MM.1S (cell line): Measurements from ENCODE around the gene NAALADL2.

Experiments
- DNase-seq: peaks from one replicate; pipeline ENCODE4 v3.0.0-alpha.2; 2015
- H2AFZ ChIP-seq: fragments of 300-600 bp; sonication (generic); 2 replicates; pipeline ENCODE4 v1.6.0; 2016; ENCODE audit warnings: antibody characterized with exemption, low read length
- H3F3A ChIP-seq: fragments of 300-600 bp; sonication (generic); 2 replicates; pipeline ENCODE4 v1.6.1; 2016; ENCODE audit warnings: mild to moderate bottlenecking, antibody characterized with exemption, low read length, moderate library complexity, mixed read lengths; ENCODE audit not compliant: insufficient read depth
- H3K27ac ChIP-seq: fragments of 300-600 bp; sonication (generic); 2 replicates; pipeline ENCODE4 v1.5.1; 2016; ENCODE audit warnings: mild to moderate bottlenecking, low read length
- H3K27me3 ChIP-seq: fragments of 300-600 bp; sonication (generic); replicated peaks from 2 replicates; pipeline ENCODE4 v1.6.0; 2016; ENCODE audit warnings: low read length; ENCODE audit not compliant: insufficient read depth
- H3K36me3 ChIP-seq: fragments of 300-600 bp; sonication (generic); replicated peaks from 2 replicates; pipeline ENCODE4 v1.6.1; 2016; ENCODE audit warnings: mild to moderate bottlenecking, low read length, mixed read lengths; ENCODE audit not compliant: insufficient read depth
- H3K4me1 ChIP-seq: fragments of 300-600 bp; sonication (generic); 2 replicates; pipeline ENCODE4 v1.6.1; 2016; ENCODE audit warnings: low read length, mixed read lengths
- H3K4me2 ChIP-seq: fragments of 300-600 bp; sonication (generic); 2 replicates; pipeline ENCODE4 v1.6.0; 2016; ENCODE audit warnings: low read depth, low read length
- H3K4me3 ChIP-seq: fragments of 300-600 bp; sonication (generic); 2 replicates; pipeline ENCODE4 v1.5.1; 2016; ENCODE audit warnings: low read length, mixed read lengths
- H3K79me2 ChIP-seq: fragments of 300-600 bp; sonication (generic); 2 replicates; pipeline ENCODE4 v1.6.1; 2016; ENCODE audit warnings: mixed run types, low read length, mixed read lengths
- H3K9ac ChIP-seq: fragments of 300-600 bp; sonication (generic); 2 replicates; pipeline ENCODE4 v1.6.1; 2016; ENCODE audit warnings: low read length, mixed read lengths
- H3K9me2 ChIP-seq: fragments of 300-600 bp; sonication (generic); replicated peaks from 2 replicates; pipeline ENCODE4 v1.6.1; 2016; ENCODE audit warnings: mild to moderate bottlenecking, low read length, mixed read lengths; ENCODE audit not compliant: insufficient read depth
- H3K9me3 ChIP-seq: fragments of 300-600 bp; sonication (generic); replicated peaks from 2 replicates; pipeline ENCODE4 v1.6.1; 2016; ENCODE audit warnings: mild to moderate bottlenecking, low read length, mixed read lengths; ENCODE audit not compliant: insufficient read depth
- H4K20me1 ChIP-seq: fragments of 300-600 bp; sonication (generic); 2 replicates; pipeline ENCODE4 v1.6.1; 2016; ENCODE audit warnings: mild to moderate bottlenecking, low read length, moderate library complexity, mixed read lengths; ENCODE audit not compliant: insufficient read depth
- EZH2 ChIP-seq: fragments of 300-600 bp; sonication (generic); optimal IDR thresholded peaks from 2 replicates; pipeline ENCODE3; 2017; ENCODE audit warnings: low read depth, mild to moderate bottlenecking, antibody characterized with exemption, low read length, mixed read lengths
- EZH2phosphoT487 ChIP-seq: fragments of 300-600 bp; sonication (generic); IDR thresholded peaks from 2 replicates; pipeline ENCODE4 v1.6.1; 2018; ENCODE audit warnings: antibody characterized with exemption, low read length
- TF ChIP-seq, protein P1 (sequence below): fragments of 300-600 bp; sonication (generic); IDR thresholded peaks from 2 replicates; pipeline ENCODE4 v1.5.1; 2016; ENCODE audit warnings: antibody characterized with exemption, low read length, mixed read lengths

Gene NAALADL2

DNA sequence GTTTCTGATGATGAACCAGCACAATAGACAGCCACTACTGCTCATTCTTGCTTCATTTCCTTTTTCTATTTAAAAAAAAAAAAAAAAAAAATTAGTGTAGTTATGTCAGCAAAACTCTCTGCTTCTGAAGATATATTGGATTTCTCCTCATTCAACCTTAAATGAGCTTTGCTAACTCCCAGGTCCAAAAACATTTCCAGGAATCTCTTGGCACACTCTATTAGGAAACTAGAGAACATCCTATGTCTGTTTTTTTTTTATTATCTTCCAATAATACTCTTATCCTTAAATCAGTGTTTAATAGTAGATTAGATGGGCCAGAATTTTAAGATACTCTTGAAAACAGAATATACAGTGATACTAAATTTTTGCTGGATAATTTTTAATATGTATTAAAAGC is 398.0 kb downstream of the NAALADL2 start:
- H3F3A ChIP-seq = no peaks in the 10 kb centered on the region
- H3K4me1 ChIP-seq = no peaks in the 10 kb centered on the region
- no peaks in the 10 kb centered on the region for H3K79me2 ChIP-seq
- no peak overlapping the region for H3K9ac ChIP-seq
- no peaks in the 10 kb centered on the region for H3K36me3 ChIP-seq
- H3K27ac ChIP-seq = no peak overlapping the region
- no peaks in the 10 kb centered on the region for H3K27me3 ChIP-seq
- H3K9me2 ChIP-seq = no peaks in the 10 kb centered on the region
- no peak overlapping the region for H2AFZ ChIP-seq
- TF ChIP-seq EZH2phosphoT487 (no peak), EZH2 (no peak)
- TF ChIP-seq, protein P1, sequence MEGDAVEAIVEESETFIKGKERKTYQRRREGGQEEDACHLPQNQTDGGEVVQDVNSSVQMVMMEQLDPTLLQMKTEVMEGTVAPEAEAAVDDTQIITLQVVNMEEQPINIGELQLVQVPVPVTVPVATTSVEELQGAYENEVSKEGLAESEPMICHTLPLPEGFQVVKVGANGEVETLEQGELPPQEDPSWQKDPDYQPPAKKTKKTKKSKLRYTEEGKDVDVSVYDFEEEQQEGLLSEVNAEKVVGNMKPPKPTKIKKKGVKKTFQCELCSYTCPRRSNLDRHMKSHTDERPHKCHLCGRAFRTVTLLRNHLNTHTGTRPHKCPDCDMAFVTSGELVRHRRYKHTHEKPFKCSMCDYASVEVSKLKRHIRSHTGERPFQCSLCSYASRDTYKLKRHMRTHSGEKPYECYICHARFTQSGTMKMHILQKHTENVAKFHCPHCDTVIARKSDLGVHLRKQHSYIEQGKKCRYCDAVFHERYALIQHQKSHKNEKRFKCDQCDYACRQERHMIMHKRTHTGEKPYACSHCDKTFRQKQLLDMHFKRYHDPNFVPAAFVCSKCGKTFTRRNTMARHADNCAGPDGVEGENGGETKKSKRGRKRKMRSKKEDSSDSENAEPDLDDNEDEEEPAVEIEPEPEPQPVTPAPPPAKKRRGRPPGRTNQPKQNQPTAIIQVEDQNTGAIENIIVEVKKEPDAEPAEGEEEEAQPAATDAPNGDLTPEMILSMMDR = no peak
- H3K4me2 ChIP-seq = no peak overlapping the region
- no peaks in the 10 kb centered on the region for H4K20me1 ChIP-seq
- no peaks in the 10 kb centered on the region for H3K9me3 ChIP-seq
- no peak overlapping the region for H3K4me3 ChIP-seq
- no peak for DNase-seq

- no peak overlapping the region for H3K9ac ChIP-seq
- H3K27ac ChIP-seq = no peak overlapping the region
- no peak overlapping the region for H3K4me2 ChIP-seq
- no peak overlapping the region for H2AFZ ChIP-seq
- no peak overlapping the region for H3K4me3 ChIP-seq
- no peaks in the 10 kb centered on the region for H3K4me1 ChIP-seq
- H3K9me3 ChIP-seq = no peaks in the 10 kb centered on the region
- no peaks in the 10 kb centered on the region for H3F3A ChIP-seq
- H3K79me2 ChIP-seq = no peaks in the 10 kb centered on the region
- H3K36me3 ChIP-seq = no peaks in the 10 kb centered on the region
- no peaks in the 10 kb centered on the region for H3K27me3 ChIP-seq
- H3K9me2 ChIP-seq = no peaks in the 10 kb centered on the region
- no peaks in the 10 kb centered on the region for H4K20me1 ChIP-seq
- TF ChIP-seq EZH2phosphoT487 (no peak), EZH2 (no peak)
- TF ChIP-seq, protein P1 = no peak
- no peak for DNase-seq
These were observed 399.6 kb downstream of the NAALADL2 start for GRCh38 chr3:175258763-175259162.

- Histone ChIP-seq H3K79me2 (no peaks in the 10 kb centered on the region), H3K4me2 (no peak overlapping the region), H3K27me3 (no peaks in the 10 kb centered on the region), H3K9me3 (no peaks in the 10 kb centered on the region), H3K27ac (no peak overlapping the region), H3K9me2 (no peaks in the 10 kb centered on the region), H3K4me1 (no peaks in the 10 kb centered on the region), H4K20me1 (no peaks in the 10 kb centered on the region), H3K9ac (no peak overlapping the region), H3F3A (no peaks in the 10 kb centered on the region), H3K36me3 (no peaks in the 10 kb centered on the region), H2AFZ (no peak overlapping the region), H3K4me3 (no peak overlapping the region)
- TF ChIP-seq, protein P1 = no peak
- TF ChIP-seq EZH2 (no peak), EZH2phosphoT487 (no peak)
- no peak for DNase-seq
These were observed 401.1 kb downstream of the NAALADL2 start for GRCh38 chr3:175260145-175260794.
